Tibial artery (tissue), 4 donors: Measurements from ENCODE around the gene URAD.

Experiments used
- DNase-seq, 2 donors: peaks; one replicate each; pipeline ENCODE4 v3.0.0-alpha.2; 2019
- H3K27ac ChIP-seq, 2 donors: fragments of 200-600 bp; sonication (generic) in 1 of 2; 1 replicate in 1 of 2; 2 replicates in 1 of 2; pipeline ENCODE4 v1.5.1; 2018 to 2019; ENCODE audit warnings: mild to moderate bottlenecking in 1 of 2
- H3K27me3 ChIP-seq, 2 donors: fragments of 200-600 bp; sonication (generic) in 1 of 2; one replicate each; pipeline versions ENCODE4 v1.5.1 to v1.6.0; 2016 to 2019
- H3K36me3 ChIP-seq, 3 donors: fragments of 200-600 bp; sonication (generic) in 2 of 3; one replicate each; pipeline ENCODE4 v1.5.1; 2016 to 2019; ENCODE audit warnings: mild to moderate bottlenecking in 2 of 3
- H3K4me1 ChIP-seq, 4 donors: fragments of 200-600 bp; sonication (generic) in 2 of 4; 1 replicate in 3 of 4; 2 replicates in 1 of 4; pipeline ENCODE4 v1.5.1; 2016 to 2019
- H3K4me3 ChIP-seq, 2 donors: fragments of 200-600 bp; sonication (generic) in 1 of 2; 1 replicate in 1 of 2; 2 replicates in 1 of 2; pipeline ENCODE4 v1.5.1; 2018 to 2019; ENCODE audit warnings: mild to moderate bottlenecking in 2 of 2
- H3K9me3 ChIP-seq, 3 donors: fragments of 200-600 bp; sonication (generic) in 1 of 3; one replicate each; pipeline ENCODE4 v1.5.1; 2016 to 2019
- intact Hi-C: fragments of 100-400 bp; cut with DNase I; formaldehyde crosslinking; loops from one replicate; pipeline ENCODE4 v1.15.0; 2023; ENCODE audit warnings: low total_unique reads
- TF ChIP-seq, protein P1 (sequence below), 2 experiments: fragments of 200-600 bp in 1 of 2; fragments of 450-650 bp in 1 of 2; IDR thresholded peaks; one replicate each; pipeline ENCODE4 v1.5.1; 2017 to 2019; ENCODE audit warnings: antibody characterized with exemption in 2 of 2, mild to moderate bottlenecking in 1 of 2, moderate library complexity in 1 of 2

Gene URAD

DNA sequence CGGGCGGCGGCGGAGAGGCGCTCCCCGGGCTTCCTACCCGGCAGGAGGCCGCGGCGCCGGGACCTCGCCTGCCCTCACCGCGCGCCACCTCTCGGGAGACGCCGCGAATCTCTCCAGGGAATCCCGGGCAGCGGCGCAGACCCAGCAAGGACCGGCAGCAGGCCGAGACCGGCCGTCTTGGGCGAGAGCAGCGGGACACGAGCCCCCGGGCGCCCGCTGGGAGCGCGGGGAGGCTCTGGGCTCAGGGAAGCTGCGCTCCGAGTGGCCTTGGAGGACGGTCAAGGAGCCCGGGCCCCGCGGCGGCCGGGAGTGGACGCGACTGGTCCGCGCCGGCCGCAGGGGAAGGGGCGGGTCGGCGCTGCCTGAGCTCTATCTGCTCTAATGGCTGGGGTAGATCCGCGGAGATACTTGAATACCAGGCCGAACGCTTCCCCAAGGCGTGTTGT lies 34.1 kb downstream of the URAD start:
- Histone ChIP-seq H3K27ac (no peak overlapping the region), H3K27me3 (peaks cover 1 to 77% of the 10 kb centered on the region in 2 donors), H3K4me3 (peak overlapping the region; percentile 30 to 49), H3K9me3 (no peaks in the 10 kb centered on the region), H3K4me1 (peaks cover 0 to 16% (median 15%) of the 10 kb centered on the region in 4 donors), H3K36me3 (no peaks in the 10 kb centered on the region)
- DNase-seq = no peak
- intact Hi-C loops = no loop called here
- TF ChIP-seq, protein P1, sequence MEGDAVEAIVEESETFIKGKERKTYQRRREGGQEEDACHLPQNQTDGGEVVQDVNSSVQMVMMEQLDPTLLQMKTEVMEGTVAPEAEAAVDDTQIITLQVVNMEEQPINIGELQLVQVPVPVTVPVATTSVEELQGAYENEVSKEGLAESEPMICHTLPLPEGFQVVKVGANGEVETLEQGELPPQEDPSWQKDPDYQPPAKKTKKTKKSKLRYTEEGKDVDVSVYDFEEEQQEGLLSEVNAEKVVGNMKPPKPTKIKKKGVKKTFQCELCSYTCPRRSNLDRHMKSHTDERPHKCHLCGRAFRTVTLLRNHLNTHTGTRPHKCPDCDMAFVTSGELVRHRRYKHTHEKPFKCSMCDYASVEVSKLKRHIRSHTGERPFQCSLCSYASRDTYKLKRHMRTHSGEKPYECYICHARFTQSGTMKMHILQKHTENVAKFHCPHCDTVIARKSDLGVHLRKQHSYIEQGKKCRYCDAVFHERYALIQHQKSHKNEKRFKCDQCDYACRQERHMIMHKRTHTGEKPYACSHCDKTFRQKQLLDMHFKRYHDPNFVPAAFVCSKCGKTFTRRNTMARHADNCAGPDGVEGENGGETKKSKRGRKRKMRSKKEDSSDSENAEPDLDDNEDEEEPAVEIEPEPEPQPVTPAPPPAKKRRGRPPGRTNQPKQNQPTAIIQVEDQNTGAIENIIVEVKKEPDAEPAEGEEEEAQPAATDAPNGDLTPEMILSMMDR (IDR thresholded peaks at IDR 0.05) = no peak

DNA sequence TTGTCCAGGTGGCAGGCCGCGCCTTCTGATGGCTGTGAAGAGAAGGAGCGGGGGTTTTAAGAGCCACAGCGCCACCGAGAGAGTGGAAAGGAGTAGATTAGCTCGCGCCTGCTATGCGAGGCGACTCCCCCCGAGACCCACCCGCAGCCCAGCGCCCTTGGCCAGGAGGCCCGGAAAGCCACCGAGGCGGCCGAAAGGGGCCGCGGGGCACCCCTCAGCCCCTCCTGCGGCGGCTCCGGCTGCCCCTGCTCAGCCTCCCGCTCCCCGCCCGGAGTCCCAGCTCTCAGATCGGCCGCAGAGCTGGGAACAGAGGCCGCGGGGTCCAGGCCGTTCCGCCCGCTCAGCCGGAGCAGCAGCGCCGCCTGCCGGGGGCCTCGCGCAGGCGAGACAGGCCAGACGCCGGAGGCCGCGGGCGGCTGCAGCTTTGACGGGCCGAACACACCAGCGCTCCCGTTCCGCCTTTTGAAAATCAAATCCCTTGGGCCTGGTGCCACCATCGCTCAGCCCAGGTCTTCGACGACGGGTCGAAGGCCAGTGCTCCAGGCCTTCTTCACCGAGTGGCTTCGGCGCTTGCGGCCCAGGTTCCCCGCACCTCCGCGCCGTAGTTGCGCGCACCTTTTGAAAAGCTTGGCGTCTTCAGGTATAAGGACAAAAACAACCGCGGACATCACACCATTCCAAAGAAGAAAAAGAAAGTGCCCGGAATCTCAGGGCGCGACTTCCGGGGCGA lies 34.7 kb downstream of the URAD start:
- intact Hi-C loops = no loop called here

DNA sequence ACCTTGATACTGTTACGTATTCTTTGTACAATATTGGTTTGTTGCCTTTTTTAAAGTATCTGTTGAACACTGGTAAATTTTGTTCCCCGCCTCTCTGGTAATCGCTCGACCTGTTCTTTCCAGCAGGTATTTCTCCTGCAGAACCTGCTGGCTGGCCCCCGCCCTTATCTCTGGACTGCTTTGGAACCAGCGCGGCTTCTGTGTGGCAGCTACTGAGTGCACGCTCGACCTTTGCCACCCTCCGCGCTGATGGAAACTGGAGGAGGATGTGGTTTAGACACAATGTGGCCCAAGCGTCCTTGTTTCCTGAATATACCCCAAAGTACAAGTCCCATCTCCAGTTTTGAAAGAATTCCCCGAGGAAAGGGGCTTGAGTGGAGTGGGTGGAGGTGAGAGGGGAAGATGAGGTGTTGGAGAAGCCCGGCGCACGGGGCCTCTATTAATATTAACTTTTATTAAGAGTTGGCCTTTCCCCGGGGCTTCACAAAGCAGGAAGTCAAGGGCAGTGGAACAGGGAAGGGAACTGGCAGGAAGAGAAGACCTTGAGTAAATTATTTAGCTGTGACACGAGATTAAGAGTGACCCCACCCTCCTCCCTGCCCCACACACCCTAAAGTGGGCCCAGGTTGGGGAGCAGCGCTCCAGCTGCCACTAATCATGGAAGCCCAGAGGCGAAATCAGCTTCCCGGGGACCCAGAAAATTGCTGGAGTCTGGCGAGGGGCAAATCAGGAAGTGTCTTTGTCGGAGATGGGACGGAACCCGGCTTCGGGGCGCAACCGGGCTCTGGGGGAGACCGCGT lies 35.4 kb downstream of the URAD start:
- intact Hi-C loops = no loop called here
- H3K27ac ChIP-seq = no peak overlapping the region
- H3K36me3 ChIP-seq = no peaks in the 10 kb centered on the region
- H3K9me3 ChIP-seq = no peaks in the 10 kb centered on the region
- TF ChIP-seq, protein P1 (IDR thresholded peaks at IDR 0.05) = no peak
- H3K27me3 ChIP-seq = peaks cover 0 to 63% of the 10 kb centered on the region in 2 donors
- H3K4me3 ChIP-seq = peak overlapping the region; percentile 30 to 49
- DNase-seq = no peak
- H3K4me1 ChIP-seq = peaks cover 0 to 16% (median 15%) of the 10 kb centered on the region in 4 donors

More for the DNA sequence above, 34.7 kb downstream of the URAD start:
- Histone ChIP-seq H3K4me3 (peak overlapping the region; percentile 30 to 49), H3K4me1 (peaks cover 0 to 16% (median 15%) of the 10 kb centered on the region in 4 donors), H3K9me3 (no peaks in the 10 kb centered on the region), H3K27me3 (peaks cover 0 to 71% of the 10 kb centered on the region in 2 donors), H3K36me3 (no peaks in the 10 kb centered on the region), H3K27ac (no peak overlapping the region)
- DNase-seq = peak in 1 of 2 donors; percentile 49
- TF ChIP-seq, protein P1 (IDR thresholded peaks at IDR 0.05) = peak; percentile 73 to 74

DNA sequence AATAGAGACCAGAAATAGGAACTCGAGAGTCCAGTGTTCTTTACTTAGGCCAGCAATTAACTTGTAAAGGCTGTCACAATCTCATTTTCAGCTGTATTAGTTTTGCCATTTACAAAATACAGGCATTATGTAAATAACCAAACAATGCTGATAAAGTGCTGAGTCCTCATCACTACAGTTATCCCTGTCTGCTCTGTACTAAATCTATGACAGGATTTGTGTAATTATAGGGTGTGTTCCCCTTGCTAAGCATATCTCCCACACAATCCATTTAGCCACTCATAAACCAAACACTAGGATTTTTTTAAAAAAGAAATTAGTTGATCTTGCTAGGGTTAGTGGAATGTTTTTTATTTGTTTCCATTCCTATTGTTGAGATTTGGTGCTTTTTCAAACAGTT lies 45.5 kb downstream of the URAD start:
- Histone ChIP-seq H3K36me3 (no peaks in the 10 kb centered on the region), H3K4me3 (no peak overlapping the region), H3K4me1 (no peaks in the 10 kb centered on the region), H3K9me3 (peaks cover 0 to 13% (median 0%) of the 10 kb centered on the region in 3 donors), H3K27me3 (peaks cover 0 to 5% of the 10 kb centered on the region in 2 donors), H3K27ac (no peak overlapping the region)
- DNase-seq = no peak
- intact Hi-C loops = no loop called here
- TF ChIP-seq, protein P1 (IDR thresholded peaks at IDR 0.05) = no peak

DNA sequence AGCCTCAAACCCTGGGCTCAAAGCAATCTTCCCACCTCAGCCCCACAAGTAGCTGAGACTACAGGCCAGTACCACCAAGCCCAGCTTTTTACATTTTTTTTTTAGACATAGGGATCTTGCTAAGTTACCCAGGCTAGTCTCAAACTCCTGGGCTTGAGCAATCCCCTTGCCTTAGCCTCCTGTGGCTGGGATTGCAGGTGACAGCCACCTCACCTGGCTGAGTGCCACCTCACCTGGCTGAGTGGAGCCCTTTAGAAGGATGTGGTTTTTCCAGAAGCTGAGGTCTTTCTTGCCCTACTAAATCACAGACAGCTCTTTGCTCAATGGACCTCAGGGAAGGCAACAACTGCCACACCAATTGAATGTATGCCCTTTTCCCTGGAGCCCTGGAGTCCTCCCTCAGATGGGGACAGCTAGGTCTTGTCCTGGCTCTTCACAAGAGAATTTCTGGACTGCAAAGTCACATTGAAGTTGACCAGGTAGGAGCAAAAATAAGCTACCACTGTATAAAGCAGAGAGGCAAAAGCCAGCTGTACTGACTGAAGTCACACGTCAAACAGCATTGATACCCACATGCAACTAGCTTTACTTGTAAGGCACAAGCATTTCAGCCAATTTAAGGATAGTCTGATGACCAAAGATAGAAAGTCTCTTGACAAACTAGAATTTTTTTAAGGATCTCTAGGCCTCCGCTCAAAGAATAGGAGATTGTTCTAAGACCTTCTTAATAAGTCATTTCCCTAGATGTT lies 54.7 kb downstream of the URAD start:
- H3K36me3 ChIP-seq = no peaks in the 10 kb centered on the region
- TF ChIP-seq, protein P1 (IDR thresholded peaks at IDR 0.05) = no peak
- no peak for DNase-seq
- no peaks in the 10 kb centered on the region for H3K4me1 ChIP-seq
- no peak overlapping the region for H3K27ac ChIP-seq
- peaks cover 0 to 33% of the 10 kb centered on the region in 2 donors for H3K27me3 ChIP-seq
- intact Hi-C loops = no loop called here
- no peaks in the 10 kb centered on the region for H3K9me3 ChIP-seq
- no peak overlapping the region for H3K4me3 ChIP-seq
